ENCODE data around the gene CLIP3. TPM values are rescaled to one million over a fixed set of nuclear protein-coding genes. Genes with fewer than 3 reads are reported as not detected.
"Not testable (repeated sequence)": the region's sequence is repeated elsewhere in the genome, so short reads cannot be mapped to it uniquely, and the experiment has no call there.

Gene CLIP3
- total RNA-seq, 4 donors from 2014 or later: 1.8 to 9.8 (median 5.2) TPM

- H3K4me1 ChIP-seq: no peaks in the 10 kb centered on the region
- no peak for DNase-seq
- H3K27ac ChIP-seq: no peak overlapping the region
- TF ChIP-seq POLR2A (IDR thresholded peaks at IDR 0.05) (no peak), CTCF (IDR thresholded peaks at IDR 0.05) (no peak)
- H3K27me3 ChIP-seq: no peaks in the 10 kb centered on the region
- no peak overlapping the region for H3K4me3 ChIP-seq
- H3K36me3 ChIP-seq: no peaks in the 10 kb centered on the region
- no peaks in the 10 kb centered on the region for H3K9me3 ChIP-seq
Measured at GRCh38 chr19:36073121-36073876, 40.6 kb upstream of the CLIP3 start.

- Histone ChIP-seq H3K27me3 (no peaks in the 10 kb centered on the region), H3K4me1 (no peaks in the 10 kb centered on the region), H3K27ac (no peak overlapping the region), H3K4me3 (no peak overlapping the region), H3K9me3 (no peaks in the 10 kb centered on the region), H3K36me3 (no peaks in the 10 kb centered on the region)
- no peak for DNase-seq
- no peak for TF ChIP-seq CTCF (IDR thresholded peaks at IDR 0.05)
Measured at GRCh38 chr19:36072081-36072480, 39.4 kb upstream of the CLIP3 start.

GRCh38 chr19:36068810-36069499 lies 36.3 kb upstream of the CLIP3 start:
- not testable (repeated sequence) for H3K4me3 ChIP-seq, H3K27me3 ChIP-seq, H3K27ac ChIP-seq, H3K9me3 ChIP-seq, H3K36me3 ChIP-seq, H3K4me1 ChIP-seq, DNase-seq

GRCh38 chr19:36067681-36068080 lies 35.0 kb upstream of the CLIP3 start:
- no peak overlapping the region for H3K27ac ChIP-seq
- DNase-seq: no peak
- H3K4me3 ChIP-seq: no peak overlapping the region
- no peaks in the 10 kb centered on the region for H3K36me3 ChIP-seq
- no peaks in the 10 kb centered on the region for H3K27me3 ChIP-seq
- no peak for TF ChIP-seq CTCF (IDR thresholded peaks at IDR 0.05)
- TF ChIP-seq POLR2A (IDR thresholded peaks at IDR 0.05): no peak
- H3K9me3 ChIP-seq: no peaks in the 10 kb centered on the region
- H3K4me1 ChIP-seq: no peaks in the 10 kb centered on the region

- H3K4me1 ChIP-seq: no peaks in the 10 kb centered on the region
- H3K36me3 ChIP-seq: no peaks in the 10 kb centered on the region
- no peak overlapping the region for H3K27ac ChIP-seq
- no peak for TF ChIP-seq POLR2A (IDR thresholded peaks at IDR 0.05)
- TF ChIP-seq CTCF (IDR thresholded peaks at IDR 0.05): no peak
- no peaks in the 10 kb centered on the region for H3K27me3 ChIP-seq
- no peak for DNase-seq
- H3K9me3 ChIP-seq: no peaks in the 10 kb centered on the region
- no peak overlapping the region for H3K4me3 ChIP-seq
Measured at GRCh38 chr19:36064826-36065225, 32.2 kb upstream of the CLIP3 start.

GRCh38 chr19:36061367-36061766 lies 28.7 kb upstream of the CLIP3 start:
- Histone ChIP-seq H3K4me3 (no peak overlapping the region), H3K36me3 (no peaks in the 10 kb centered on the region), H3K4me1 (peaks cover 0 to 9% (median 0%) of the 10 kb centered on the region in 4 donors), H3K27me3 (no peaks in the 10 kb centered on the region), H3K27ac (no peak overlapping the region), H3K9me3 (no peaks in the 10 kb centered on the region)
- TF ChIP-seq CTCF (IDR thresholded peaks at IDR 0.05): no peak
- TF ChIP-seq POLR2A (IDR thresholded peaks at IDR 0.05): no peak
- DNase-seq: no peak
